ENCODE measurements around the gene ZNF524. TPM values are rescaled to one million over a fixed set of nuclear protein-coding genes. Genes with fewer than 3 reads are reported as not detected.
"Not testable (repeated sequence)": the region's sequence is repeated elsewhere in the genome, so short reads cannot be mapped to it uniquely, and the experiment has no call there.

Gene ZNF524, protein sequence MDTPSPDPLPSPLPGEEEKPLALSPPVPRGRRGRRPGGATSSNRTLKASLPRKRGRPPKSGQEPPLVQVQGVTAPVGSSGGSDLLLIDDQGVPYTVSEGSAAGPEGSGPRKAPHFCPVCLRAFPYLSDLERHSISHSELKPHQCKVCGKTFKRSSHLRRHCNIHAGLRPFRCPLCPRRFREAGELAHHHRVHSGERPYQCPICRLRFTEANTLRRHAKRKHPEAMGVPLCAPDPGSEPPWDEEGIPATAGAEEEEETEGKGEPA
- total RNA-seq = 19.1 TPM
- long read RNA-seq, transcript ZNF524-201 (2 exons, 1,102 nt) = major isoform, 27 of 28 reads
- long read RNA-seq, partial matches to known transcripts = 0 of 28 reads
- long read RNA-seq, other reads (novel, unspliced or antisense) = 0 of 28 reads

DNA sequence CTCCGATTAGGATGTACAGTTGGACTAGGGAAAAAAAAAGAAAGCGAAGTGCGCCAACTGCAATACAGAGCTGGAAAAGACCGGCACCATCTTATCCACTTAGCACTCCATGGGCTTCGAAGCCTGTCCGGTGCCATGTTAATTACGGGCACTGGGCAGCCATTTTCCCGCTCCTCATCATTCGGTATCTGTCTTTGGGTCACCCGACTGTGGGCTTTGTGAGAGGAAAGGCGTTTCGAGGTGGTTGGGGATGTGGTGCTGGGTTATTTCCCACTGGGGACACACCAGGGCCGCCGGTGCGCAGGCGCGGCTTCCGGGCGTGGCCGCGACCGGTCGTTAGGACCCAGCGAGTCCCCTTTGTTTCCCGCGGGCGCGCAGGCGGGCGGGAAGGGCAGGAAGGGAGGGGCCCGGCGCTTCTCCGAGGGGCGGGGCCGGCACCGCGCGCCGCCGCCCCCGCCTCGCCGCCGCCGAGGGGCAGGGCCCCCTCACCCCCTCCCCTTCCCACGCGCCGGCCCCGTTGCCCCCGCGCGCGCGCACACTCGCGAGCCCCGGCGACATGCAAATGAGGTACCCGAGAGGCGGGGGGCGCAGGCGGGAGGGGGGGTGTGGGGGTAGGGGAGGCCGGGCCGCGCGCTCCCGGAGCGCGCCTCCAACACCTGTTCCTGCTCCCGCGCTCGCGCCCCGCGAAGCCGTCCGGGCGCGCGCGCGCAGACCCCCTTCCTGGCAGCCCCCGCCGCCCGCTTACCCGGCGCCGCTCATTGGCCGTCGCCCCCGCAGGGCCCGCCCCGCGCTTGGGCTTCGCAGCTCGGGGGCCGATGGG, at the start of gene ZNF524:
Gene ZNF524, plus strand, starts transcription at position 447 of the 820 bp plus-strand sequence. CDS start 1,825 bp downstream, outside the sequence.
- DNase-seq (ENCODE audit: low spot score) = no peak

DNA sequence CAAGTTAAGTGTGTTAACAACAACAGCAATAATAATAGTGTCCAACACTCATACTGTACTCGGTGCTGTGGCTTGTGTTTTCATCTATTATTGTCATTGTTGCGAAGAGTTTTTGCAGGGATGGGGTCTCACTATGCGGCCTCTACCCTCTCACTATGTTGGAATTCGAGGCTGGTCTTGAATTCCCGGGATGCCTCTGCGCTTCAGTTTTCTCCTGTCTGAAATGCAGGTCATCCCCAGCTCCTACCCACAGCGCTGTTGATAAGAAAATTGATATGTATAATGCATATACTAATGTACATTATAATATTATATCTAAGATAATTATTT, 49.8 kb upstream of the ZNF524 start:
- no peak for DNase-seq (ENCODE audit: low spot score)

DNA sequence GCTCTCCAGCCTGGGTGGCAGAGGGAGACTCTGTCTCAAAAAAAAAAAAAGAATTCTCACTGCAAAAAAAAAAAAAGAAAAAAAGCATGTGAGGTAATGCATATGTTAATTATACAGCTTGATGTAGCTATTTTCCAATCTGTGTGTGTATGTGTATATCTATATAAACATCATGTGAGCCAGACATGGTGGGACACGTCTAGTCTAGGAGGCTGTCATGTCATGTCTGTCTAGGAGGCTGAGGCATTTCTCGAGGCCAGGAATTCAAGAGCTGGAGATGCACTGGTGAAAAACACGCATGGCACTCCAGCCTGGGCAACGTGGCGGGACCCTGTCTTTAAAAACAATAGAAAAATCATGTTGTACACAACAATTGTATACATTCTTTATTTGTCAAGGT, 47.9 kb upstream of the ZNF524 start:
- DNase-seq (ENCODE audit: low spot score) = no peak

DNA sequence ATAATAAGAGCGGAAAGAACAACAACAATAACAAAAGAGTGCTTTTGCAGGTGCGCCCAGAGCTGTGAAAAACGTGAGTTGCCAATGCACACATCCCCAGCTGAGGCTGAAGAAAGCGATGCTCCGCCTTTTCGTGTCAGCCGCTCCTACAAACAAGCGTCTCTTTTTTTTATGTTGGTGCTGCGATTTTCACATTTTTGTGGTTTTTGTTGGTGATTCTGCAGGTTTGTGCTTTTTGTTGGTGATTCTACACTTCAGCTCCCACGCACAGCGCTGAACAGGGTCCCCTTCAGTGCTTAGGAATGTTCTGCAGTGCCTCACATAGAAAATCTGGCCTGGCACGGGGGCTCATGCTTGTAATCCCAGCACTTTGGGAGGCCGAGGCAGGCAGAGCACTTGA, 47.5 kb upstream of the ZNF524 start:
- no peak for DNase-seq (ENCODE audit: low spot score)

DNA sequence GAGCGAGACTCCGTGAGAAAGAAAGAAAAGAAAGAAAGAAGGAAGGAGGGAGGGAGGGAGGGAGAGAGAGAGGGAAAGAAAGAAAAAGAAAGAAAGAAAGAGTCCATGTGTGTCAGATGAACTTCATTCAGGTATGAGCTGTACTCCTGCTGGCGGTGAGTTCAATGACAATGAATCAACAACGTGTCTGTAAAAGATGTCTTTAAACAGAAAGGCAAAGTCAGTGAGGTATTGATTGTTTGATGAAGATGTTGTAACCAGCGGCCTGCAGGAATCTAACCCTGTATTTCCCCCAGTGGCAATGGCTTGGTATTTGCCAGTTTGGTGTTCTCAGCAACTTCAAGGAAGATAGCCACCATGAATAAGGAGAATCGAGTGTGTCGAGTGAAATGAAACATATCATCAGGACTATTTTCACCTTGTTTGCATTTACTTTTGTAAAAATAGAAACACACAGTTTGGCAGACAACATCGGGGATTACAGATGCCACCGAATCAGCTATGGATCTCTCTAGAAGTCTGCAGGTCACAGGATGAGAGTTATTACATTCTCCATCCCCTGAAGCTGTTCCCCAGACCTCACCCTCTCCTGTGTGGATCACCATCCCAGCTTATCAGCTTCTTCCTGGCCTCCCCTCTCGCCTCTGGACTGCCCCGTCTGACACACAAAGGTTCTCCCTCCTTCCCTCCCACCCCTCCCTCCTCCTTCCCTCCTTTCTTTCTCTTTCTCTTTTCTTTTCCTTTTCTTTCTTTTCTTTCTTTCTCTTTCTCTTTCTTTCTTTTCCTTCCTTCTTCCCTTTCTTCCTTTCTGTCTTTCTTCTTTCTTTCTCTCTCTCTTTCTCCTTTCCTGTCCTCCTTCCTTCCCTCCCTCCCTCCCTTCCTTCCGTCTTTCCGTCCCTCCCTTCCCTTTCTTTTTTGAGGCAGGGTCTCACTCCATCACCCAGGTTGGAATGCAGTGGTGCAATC, 46.6 kb upstream of the ZNF524 start:
- DNase-seq (ENCODE audit: low spot score) = no peak

DNA sequence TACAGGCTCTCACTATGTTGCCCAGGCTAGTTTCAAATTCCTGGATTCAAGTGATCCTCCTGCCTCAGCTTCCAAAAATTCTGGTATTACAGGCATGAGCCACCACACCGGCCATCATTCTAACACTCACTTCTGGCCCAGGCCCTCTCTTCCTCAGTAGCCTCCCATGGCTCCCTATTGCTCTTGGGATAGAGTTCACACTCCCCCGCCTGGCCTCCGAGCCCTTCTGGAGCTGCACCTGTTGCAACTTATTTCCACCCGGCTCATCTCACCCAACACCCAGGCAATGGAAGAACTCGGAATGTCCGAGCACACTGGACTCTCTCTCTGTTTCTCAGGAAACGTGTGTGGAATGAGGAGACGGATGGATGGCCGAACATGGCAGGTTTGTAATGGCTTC, 45.8 kb upstream of the ZNF524 start:
- no peak for DNase-seq (ENCODE audit: low spot score)

DNA sequence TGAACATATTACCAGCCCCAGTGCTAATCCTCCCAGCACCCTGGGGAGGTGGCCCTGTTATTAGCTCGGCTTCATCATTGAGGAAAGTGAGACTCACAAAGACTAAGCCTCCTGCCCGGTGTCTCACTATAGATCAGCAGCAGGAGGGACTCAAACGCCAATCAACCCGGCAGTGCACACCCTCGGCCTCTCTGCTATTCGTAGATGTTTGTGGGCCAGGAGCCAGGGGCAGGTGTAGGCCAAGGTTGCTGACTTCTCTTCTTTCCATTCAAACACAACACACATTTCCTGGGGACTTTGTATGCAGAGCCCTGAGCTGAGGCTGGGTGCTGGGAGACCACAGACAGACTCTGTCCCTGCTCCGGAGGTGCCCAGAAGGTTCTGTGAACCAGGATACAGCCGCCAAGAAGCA, 45.3 kb upstream of the ZNF524 start:
- no peak for DNase-seq (ENCODE audit: low spot score)

DNA sequence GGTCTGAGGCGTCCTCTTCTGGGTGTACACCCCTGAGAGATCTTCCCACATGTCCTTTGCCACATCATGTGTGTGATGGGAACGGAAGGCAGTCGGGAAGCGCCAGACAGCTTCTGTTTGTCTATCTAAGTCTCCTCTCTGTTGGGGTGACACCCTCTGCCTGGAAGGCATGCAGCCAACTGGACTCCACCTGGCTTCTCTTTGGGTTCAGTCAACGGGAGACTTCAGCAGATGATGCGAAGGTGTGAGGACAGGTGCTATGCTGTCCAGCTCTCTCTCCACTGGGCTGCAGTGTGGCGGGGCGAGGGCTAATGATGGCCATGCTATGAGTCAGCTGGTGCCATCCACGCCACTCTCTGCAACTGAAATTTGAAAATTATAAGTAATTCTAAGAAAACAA, 40.4 kb upstream of the ZNF524 start:
- no peak for DNase-seq (ENCODE audit: low spot score)

DNA sequence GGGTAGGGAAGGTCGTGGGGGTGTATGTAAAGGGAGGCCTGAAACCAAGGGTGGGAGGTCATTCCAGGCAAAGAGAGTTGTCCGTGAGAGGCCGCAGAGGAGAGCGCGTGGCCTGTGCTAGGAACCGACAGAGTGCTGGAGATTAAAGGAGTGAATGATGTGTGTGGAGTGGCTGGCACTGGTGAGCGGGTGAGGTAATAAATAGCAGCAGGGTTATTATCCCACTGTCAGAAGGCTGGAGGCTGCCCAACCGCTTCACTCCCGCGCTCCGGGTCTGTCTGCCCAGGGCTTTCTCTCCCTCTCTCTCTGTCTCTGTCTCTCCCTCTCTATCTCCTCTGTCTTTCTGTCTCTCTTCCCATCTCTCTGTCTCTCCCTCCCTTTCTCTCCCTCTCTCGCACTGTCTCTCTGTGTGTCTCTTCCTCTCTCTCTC, 36.8 kb upstream of the ZNF524 start:
- no peak for DNase-seq (ENCODE audit: low spot score)

DNA sequence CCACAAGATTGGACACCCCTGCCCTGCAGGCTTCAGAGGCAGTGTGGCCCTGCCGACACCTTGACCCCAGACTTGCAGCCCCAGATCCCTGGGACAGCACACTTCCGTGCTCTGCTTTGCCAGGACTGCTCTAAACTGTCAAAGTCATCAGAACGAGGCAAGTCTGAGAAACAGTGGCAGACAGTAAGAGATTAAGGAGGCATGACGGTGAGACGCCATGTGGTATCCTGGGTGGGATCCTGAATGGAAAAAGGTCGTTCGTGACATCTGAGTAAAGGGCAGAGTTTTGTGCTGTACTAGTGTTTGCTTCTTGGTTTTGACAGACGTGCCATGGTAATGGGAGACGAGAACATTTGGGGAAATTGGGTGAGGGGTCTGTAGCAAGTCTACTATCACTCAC, 33.3 kb upstream of the ZNF524 start:
- no peak for DNase-seq (ENCODE audit: low spot score)

DNA sequence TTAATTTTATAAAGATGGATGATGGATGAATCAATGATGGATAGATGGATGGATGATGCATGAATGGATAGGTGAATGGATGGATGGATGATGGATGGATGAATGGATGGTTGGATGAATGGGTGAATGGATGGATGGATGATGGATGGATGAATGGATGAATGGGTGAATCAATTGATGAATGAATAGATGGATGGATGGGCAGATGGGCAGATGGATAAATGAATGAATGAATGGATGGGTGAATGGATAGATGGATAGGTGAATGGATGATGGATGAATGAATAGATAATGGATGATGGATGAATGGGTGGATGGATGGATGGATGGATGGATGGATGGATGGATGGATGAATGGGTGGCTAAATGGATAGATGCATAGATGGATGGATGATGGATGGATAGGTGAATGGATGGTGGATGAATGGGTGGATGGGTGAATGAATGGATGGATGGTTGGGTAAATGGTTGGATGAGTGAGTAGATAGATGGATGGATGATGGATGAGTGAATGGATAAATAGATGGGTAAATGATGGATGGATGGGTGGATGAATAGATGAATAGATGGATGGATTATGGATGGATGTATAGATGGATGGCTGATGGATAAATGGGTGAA, 32.3 kb upstream of the ZNF524 start:
- DNase-seq (ENCODE audit: low spot score) = no peak

DNA sequence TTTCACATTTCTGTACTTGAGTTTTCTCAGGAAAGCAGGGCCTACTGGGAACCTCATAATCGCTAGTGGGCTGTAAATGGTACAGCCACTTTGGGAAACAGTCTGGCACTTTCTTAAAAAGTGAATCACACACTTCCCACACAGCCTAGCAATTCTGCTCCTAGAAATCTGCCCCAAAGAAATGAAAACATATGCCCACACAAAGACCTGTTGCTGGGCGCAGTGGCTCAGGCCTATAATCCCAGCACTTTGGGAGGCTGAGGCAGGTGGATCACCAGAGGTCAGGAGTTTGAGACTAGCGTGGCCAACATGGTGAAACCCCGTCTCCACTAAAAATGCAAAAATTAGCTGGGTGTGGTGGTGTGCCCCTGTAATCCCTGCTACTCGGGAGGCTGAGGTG, 30.6 kb upstream of the ZNF524 start:
- DNase-seq (ENCODE audit: low spot score) = not testable (repeated sequence)

DNA sequence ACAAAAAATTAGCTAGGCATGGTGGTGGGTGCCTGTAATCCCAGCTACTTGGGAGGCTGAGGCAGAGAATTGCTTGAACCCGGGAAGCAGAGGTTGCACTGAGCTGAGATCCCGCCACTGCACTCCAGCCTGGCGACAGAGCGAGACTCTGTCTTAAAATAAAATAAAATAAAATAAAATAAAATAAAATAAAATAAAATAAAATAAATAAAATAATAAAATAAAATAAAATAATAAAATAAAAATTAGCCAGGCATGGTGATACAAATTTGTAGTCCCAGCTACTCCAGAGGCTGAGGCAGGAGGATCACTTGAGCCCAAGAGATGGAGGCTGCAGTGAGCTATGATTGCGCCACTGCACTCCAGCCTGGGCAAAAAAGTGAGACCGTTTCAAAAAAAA, 26.2 kb upstream of the ZNF524 start:
- not testable (repeated sequence) for DNase-seq (ENCODE audit: low spot score)

DNA sequence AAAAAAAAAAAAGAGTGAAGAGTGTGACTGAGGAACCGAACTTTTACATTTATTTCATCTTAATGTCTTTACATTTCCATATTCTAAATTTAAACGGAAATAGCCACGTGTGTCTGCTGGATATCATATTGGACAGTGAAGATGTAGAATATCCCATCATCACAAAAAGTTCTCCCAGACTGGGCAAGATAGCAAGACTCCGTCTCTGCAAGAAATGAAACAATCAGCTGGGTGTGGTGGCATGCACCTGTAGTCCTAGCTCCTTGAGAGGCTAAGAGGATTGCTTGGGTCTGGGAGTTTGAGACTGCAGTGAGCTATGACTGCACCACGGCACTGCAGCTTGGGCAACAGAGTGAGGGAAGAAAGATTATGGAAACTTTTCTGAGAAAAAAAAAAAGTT, 23.3 kb upstream of the ZNF524 start:
- no peak for DNase-seq (ENCODE audit: low spot score)

DNA sequence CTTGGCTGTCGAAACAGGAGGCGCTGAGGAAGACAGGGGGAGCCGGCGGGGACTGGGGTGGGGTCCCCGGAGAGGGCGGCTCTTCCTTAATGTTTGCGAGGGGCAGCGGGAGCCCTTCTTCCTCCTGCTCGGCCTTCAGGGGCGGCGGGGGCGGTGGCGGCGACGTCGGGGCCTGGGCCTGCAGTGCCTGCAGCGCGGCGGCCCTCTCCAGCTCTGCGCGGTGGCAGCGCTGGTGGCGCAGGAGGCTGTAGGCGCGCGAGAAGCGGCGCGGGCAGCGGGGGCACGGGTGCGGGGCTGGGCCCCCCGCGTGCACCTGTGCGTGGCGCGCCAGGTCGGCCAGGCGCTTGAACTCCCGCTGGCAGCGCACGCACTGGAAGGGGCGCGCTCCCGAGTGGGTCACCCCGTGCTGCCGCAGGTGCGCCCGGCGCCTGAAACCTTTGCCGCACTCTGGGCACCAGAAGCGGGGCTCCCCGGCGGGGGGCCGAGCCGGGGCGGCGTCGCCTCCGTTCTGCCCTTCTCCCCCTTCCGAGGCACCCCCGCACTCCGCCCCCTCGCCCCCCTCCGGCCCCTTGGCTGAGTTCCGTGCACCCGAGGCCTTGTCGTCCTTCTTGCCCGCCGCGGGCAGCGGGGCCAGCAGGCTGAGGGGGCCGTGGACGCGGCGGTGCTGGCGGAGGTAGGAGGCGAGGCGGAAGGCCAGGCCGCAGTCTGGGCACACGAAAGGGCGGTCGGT, 21.9 kb upstream of the ZNF524 start:
- no peak for DNase-seq (ENCODE audit: low spot score)

DNA sequence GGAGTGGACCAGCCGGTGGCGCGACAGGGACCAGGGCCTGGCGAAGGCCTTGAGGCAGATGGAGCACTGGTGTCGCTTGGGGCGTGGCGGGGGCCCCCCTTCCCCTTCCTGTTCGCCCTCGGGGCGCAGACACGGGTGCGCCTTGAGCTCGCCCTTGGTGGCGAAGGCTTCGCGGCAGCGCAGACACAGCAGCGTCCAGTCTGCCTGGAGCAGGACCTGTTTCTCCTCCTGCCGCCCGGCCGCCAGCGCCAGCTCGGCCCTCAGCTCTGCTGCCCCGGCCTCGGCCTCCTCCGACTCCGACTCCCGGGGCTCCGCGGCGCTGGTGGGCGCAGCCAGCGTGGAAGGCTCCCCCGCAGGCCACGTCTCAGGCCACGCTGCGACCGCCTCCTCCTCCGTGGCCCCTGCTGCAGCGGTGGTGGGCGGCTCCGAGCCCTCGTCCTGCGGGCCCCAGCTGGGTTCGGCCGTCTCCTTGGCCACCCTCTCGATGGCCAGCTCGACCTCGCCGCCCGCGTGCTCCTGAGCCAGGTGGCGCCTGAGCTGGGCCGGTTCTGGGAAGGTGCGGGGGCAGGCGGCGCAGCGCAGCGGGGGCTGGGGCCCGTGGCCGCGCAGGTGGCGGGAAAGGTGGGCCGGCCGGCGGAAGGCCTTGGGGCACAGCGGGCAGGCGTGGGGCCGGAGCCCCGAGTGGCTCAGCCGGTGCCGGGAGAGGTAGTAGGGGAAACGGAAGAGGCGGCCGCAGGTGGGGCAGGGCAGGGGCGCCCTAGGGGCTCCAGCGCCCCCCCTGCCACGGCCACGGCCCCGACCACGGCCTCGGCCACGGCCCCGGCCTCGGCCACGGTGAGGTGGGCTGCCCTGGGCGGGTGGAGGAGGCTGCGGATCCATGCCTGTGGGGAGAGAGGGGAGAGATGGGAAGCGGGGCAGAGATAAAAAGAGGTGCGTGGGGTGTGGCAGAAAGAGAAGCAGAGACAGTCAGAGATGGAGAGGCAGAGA, 21.0 kb upstream of the ZNF524 start:
- DNase-seq (ENCODE audit: low spot score) = no peak

DNA sequence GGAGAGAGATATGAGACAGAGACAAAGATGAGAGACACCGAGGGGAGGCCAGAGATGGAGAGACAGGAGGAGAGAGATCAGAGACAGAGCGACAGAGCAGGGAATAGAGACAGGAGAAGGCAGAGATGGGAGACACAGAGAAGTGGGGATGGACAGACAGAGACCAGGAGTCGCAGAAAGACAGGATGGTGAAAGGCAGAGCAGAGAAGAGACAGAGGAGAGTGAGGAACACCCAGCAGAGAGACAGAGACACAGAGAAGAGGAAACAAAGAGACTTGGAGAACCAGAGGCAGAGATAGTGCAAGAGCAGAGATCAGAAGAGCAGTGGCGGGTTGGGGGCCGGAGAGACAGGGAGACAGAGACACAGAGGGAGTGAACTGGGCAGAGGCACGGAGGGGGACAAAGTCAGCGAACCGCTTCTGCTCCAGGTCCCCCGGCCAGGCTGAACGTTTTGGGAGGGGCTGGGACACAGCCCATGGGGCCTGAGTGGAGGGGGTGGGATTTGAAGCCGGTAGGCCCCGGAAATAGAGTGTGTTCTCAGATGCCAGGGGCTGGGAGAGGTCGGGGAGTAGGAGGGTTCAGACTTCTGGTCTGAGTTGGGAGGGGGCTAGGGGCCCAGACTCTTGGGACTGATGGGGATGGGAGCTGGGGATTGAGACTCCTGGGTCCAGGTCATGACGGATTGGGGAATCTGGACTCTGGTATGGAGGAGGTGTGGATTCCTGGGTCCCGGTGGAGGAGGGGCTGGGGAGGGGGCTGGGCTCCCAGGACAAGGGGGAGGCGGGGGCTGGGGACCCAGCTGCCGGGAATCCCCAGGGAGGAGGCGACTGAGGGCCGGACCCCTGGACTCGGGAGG, 20.1 kb upstream of the ZNF524 start:
- no peak for DNase-seq (ENCODE audit: low spot score)

DNA sequence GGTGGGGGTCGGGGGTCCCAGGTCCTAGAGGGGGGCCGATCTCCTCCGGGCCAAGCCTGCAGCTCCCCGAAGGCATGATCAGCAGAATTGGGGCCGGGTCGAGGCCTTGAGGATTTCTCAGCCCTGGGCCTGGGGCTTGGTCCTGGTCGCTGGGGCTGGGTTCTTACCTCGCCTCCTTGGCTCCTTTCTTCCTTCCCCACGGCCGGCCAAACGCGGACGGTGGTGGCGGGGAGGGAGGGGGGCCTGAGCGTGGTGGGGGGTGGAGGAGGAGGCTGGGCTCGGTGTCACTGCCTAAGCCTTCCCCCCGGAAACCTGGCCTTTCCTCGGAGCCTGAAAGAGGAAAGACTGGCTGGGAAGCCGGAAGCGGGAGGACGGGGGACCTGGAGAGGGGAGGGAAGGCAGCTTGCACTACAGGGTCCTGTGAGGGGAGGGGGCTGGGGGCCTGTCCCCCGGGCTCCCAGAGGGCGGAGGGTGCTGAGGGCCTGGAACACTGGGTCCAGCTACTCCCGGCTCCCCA, 19.4 kb upstream of the ZNF524 start, which contains the start of gene ZNF579:
Gene ZNF579, minus strand, starts transcription at position 221 of the 517 bp plus-strand sequence. CDS start 1,209 bp downstream, outside the sequence.
- DNase-seq (ENCODE audit: low spot score) = no peak

All from mesenteric fat pad (tissue), 1 donor.